IPS DF 4.7 (cell line): ENCODE measurements around the gene TIGAR.

ENCODE experiments used
- DNase-seq: peaks from one replicate; pipeline ENCODE4 v3.0.0-alpha.2; 2013; ENCODE audit warnings: low spot score; ENCODE audit errors: extremely low read depth

The TIGAR gene, protein sequence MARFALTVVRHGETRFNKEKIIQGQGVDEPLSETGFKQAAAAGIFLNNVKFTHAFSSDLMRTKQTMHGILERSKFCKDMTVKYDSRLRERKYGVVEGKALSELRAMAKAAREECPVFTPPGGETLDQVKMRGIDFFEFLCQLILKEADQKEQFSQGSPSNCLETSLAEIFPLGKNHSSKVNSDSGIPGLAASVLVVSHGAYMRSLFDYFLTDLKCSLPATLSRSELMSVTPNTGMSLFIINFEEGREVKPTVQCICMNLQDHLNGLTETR

DNA sequence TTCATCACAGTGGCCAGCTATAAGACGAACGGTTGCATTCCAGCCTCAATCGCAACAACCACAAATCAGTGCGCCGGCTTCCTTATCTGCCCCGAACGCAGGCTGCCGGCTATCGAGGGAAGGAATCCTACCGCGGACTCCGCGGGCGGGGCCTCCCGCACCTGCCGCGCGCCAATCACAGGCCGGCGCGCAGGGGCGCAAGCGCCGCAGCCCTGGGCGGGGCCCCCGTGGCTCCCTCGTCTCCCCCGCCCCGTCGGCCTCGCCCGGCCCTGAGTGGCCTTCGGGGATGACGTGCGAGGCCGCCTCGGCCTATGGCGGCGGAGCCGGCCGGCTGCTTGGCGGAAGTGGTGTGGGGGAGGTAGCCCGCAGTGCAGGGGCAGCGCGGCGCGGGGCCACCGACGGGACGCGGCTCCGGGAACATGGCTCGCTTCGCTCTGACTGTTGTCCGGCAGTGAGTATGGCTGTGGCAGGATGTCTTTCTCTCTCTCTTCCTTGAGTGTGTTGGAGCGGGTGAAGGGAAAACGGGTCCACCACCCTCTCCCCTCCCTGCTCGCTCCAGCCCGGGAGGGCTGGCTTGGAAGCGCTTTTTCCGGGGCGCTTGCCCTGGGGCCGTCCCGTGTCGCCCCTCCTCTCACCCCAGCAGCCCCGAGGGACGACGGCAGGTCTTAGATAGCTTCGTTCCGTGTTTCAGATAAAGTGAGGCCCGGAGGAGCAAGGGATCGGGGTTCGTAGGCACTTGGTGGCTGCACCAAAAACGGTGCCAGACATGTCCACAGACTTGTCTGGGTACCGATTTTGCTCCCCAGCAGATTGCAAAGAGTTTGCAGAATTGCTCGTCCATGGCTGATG, at the start of gene TIGAR:
Gene TIGAR (plus strand): TSS at position 361 of the 849 bp plus-strand sequence. CDS start 59 bp downstream, at position 420.
- peak; percentile 69 for DNase-seq

DNA sequence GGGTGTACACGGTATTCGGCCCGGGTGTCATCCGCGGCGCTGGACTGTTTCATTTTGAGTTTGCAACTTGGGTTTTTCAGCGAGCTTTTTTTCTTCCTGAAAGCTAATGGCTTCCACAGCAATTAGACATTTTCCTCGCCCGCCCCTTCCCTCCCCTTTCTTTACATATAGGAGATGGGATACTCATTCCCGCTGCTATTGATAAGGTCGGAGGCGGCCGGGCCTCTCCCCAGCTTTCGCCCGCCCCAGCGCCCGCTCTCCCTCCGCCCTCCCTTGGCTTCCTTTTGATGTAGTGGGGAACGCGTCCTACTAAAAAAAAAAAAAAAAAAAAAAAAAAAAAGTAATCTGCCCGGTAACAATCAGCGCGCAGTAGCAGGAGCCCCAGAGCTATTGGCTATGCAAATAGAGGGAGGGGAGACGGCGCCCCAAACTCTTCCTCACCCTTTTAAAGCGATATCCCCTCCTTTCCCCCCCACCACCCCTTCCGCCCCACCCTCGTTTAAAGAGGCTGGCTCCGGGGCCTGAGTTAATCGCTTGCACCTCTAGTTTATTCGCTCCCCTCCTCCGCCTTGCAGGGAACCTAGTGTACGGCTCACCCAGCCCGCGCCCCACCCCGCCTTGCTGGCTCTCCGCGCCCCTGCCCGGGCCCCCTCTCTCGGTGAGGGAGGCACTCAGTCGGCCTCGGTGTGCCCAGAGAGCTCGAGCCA, 49.1 kb upstream of the TIGAR start:
- no peak for DNase-seq

DNA sequence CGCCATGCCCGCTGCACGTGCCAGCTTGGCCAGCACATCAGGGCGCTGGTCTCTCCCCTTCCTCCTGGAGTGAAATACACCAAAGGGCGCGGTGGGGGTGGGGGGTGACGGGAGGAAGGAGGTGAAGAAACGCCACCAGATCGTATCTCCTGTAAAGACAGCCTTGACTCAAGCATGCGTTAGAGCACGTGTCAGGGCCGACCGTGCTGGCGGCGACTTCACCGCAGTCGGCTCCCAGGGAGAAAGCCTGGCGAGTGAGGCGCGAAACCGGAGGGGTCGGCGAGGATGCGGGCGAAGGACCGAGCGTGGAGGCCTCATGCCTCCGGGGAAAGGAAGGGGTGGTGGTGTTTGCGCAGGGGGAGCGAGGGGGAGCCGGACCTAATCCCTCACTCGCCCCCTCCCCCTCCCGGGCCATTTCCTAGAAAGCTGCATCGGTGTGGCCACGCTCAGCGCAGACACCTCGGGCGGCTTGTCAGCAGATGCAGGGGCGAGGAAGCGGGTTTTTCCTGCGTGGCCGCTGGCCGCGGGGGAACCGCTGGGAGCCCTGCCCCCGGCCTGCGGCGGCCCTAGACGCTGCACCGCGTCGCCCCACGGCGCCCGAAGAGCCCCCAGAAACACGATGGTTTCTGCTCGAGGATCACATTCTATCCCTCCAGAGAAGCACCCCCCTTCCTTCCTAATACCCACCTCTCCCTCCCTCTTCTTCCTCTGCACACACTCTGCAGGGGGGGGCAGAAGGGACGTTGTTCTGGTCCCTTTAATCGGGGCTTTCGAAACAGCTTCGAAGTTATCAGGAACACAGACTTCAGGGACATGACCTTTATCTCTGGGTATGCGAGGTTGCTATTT, 48.4 kb upstream of the TIGAR start:
- no peak for DNase-seq

DNA sequence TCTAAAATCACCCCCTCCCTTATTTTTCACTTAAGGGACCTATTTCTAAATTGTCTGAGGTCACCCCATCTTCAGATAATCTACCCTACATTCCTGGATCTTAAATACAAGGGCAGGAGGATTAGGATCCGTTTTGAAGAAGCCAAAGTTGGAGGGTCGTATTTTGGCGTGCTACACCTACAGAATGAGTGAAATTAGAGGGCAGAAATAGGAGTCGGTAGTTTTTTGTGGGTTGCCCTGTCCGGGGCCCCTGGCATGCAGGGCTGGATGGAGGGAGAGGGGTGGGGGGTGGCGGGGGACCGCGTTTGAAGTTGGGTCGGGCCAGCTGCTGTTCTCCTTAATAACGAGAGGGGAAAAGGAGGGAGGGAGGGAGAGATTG, 47.8 kb upstream of the TIGAR start:
- no peak for DNase-seq

DNA sequence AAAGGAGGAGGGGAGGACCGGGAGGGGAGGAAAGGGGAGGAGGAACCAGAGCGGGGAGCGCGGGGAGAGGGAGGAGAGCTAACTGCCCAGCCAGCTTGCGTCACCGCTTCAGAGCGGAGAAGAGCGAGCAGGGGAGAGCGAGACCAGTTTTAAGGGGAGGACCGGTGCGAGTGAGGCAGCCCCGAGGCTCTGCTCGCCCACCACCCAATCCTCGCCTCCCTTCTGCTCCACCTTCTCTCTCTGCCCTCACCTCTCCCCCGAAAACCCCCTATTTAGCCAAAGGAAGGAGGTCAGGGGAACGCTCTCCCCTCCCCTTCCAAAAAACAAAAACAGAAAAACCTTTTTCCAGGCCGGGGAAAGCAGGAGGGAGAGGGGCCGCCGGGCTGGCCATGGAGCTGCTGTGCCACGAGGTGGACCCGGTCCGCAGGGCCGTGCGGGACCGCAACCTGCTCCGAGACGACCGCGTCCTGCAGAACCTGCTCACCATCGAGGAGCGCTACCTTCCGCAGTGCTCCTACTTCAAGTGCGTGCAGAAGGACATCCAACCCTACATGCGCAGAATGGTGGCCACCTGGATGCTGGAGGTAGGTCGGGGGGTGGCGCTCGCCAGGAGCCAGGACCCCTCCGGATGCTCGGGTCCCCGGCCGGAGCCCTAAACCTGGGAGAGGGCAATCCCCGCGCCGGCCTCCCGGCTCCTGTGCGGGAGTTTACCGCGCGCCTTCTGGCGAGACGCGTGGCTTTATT, 47.2 kb upstream of the TIGAR start, which contains the start of gene CCND2:
Gene CCND2 (plus strand): TSS at position 111 of the 744 bp plus-strand sequence. CDS start 279 bp downstream, at position 390.
- peak; percentile 87 for DNase-seq

DNA sequence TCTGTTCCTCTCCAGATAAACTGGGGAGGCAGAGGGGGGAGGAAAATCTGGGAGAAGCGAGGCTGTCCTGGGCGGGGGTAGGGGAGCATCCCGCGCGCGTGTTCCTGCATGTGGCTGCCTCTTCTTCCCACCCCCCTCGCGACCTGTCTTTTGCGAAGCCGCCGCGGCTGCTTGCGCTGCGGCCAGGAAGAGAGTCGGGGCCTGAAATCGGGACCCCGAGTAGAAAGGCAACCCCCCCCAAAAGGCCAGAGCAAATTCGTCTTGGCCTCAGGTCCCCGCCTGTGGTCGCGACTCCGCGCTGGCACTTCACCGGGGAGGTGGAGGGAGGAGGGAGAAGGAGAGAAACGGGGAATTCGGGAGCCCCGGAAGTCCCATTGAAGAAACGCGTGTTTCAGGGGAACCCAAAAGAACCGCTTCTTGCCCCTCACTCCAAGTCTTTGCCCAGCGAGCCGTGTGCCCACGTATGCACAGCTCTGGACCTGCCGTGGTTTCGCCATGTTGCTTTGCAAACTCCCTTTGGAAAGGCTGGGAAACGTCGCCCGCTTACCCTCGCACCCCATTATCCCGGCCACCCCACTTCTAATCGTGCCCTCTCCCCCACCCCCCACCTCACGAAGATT, 46.5 kb upstream of the TIGAR start:
- DNase-seq = no peak

DNA sequence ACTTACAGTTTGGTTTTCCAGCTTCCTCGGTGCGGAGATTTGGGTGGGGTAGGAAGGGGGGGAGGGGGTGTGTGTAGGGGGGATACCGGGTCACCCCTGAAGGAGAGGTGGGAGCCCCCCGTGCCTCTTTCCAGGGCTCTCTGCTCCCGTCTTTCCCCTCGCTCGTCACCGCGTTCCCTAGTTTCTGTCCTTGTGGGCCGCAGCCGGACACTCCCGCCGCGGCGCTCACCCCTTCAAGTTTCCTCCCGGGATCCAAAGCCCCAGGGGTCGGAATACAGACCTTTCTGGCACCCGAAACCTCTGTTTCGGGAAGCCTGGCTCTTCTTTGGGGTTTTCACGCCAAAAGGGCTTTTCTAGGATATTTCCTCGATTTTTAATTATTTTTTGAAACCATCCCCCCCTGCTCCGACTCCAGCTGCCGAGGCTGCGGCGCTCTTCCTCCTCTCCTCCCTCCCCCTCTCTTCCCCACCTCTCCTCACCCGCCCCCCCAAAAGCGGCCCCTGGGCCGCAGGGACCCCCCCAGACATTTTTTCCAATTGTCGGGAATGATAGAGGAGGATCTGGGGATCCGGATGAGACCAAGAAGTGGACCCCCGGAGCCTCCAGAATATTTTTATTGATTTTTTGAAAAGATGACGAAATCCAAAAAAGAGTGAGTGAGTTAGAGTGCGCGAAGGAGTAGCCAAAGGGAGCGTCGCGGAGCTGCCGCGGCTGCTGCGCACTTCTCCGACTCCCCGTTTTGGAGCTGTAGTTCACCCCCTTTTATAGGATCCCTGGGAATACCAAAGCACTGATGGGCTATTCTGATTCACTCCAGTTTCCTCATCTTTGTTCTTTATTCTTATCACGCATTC, 45.8 kb upstream of the TIGAR start:
- no peak for DNase-seq

DNA sequence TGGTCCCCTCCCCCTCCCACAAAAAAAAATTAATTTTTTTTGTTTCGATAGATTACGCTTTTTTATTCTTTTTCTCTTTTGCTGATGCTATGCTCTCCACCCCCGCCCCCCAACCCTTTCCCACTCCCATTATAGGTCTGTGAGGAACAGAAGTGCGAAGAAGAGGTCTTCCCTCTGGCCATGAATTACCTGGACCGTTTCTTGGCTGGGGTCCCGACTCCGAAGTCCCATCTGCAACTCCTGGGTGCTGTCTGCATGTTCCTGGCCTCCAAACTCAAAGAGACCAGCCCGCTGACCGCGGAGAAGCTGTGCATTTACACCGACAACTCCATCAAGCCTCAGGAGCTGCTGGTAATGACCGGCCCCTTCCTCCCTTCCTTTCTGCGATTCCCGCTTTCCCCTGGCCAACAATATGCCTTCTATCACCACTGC, 45.1 kb upstream of the TIGAR start:
- no peak for DNase-seq

DNA sequence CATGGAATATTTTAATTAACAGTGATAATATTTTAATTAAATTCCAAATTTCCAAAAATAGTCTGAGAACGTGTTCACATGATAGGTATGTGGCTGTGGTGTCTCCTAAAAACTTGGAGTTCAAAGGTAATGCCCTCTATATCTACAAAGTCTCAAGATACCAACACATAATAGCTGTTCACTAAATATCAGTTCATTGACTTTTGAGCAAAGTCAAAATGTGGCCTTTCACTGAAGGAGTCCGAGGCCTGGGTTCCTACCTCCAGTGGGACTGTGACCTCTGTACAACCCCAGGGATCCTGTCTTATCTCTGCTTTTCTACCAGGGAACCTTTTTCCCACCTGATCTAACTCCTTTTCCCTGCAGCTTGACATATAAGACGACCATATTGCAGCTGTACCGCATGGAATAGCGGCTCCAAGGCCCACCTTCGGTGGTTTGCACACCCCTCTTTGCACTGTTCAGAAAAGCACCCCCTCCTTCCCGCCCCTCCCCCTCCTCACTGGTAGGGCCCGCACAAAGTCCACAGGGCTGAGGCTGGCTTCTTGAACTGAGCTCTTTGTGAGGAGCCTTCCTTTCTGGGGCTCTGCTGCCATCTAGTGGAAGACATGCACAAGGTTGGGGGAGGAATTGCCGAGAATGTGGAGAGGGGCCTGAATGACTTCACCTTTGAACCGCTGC, 44.3 kb upstream of the TIGAR start:
- DNase-seq = peak; percentile 86

DNA sequence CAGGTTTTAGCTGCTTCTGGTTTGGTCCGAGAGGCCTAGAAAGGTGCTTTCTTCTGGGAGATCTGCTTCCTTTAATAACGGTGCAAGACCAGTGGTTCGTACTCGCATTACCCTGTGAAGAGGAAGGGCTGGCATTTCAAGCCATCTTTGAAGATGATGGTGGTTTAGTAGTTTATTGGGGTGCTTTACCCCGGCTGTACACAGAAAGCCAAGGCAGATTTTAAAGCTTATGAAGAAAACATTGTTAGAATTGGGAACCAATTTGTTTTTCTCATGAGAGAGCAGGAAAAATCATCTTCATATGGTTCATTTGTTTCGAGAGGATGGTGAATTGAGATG, 43.8 kb upstream of the TIGAR start:
- DNase-seq = no peak

DNA sequence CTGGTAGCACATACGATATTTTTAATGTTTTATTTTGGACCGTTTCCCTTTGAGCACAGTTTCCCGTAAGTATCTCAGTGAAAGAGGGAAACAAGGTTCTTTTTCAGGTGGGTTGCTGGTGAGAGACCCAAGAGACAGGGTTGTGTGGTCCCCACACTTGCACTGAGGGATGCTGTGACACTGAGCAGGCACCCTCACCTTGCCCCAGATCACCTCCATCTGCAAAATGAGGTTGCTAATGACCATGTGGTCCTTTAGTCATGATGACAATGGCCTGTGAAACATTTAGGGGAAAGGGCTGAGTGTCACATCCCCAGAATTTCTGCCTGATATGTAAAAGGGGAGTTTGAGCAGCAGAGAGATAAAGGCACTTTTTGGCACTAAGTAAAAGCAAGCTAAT, 43.2 kb upstream of the TIGAR start:
- DNase-seq = no peak

DNA sequence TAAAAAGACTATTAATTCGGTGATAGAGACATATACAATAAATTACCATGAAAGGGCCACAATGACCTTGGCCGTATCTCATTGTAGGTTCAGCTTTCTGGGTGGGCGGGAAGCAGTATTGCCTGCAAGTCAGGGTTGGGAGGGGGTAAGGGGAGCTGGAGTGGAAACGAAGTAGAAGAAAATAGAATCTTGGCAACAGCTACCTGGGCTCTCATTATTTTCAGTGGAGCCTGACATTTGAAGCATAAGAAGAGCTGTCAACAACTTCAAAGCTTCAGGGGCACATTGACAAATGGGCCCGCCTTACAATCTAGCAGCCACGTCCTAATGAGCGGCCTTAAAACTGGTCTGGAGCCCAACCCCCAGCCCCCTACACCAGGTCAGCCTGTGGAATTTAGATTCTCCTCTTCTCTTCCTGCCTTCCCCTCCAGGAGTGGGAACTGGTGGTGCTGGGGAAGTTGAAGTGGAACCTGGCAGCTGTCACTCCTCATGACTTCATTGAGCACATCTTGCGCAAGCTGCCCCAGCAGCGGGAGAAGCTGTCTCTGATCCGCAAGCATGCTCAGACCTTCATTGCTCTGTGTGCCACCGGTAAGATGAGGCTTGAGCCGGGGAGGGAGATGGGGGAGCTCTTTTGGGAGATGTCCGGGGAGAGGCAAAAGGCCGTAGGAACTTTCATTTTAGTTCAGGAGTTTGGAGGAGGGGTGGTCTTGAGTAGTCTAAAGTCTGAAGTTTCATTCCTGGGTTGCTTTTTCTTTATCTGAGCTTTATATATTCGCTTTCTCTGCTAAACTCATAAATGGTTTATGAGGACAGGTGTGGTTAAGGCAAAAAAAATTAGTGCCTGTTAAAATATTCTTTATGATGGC, 42.5 kb upstream of the TIGAR start:
- DNase-seq = no peak

DNA sequence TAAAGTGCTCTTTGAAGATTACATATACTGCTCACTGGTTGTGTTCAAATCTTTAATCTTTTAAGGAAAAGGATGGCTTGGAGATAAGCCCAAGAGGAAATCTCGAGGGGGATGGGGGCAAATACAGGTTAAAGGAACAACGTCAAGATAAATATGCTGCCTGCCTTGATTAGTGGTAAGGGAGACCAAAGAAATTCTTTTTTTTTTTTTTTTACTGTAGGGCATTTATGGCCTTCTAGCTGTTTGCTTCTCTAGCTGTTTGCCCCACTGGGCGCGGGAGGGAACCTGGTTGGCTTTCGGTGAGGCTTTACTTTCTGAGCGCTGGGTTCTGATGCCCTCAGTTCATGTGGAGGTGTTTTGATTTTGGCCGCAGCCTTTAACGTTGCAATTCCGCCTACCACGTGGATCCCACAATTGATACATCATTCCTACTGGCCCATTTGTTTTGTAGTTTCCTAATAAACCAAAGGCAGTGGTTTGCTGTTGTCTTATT, 41.8 kb upstream of the TIGAR start:
- no peak for DNase-seq

DNA sequence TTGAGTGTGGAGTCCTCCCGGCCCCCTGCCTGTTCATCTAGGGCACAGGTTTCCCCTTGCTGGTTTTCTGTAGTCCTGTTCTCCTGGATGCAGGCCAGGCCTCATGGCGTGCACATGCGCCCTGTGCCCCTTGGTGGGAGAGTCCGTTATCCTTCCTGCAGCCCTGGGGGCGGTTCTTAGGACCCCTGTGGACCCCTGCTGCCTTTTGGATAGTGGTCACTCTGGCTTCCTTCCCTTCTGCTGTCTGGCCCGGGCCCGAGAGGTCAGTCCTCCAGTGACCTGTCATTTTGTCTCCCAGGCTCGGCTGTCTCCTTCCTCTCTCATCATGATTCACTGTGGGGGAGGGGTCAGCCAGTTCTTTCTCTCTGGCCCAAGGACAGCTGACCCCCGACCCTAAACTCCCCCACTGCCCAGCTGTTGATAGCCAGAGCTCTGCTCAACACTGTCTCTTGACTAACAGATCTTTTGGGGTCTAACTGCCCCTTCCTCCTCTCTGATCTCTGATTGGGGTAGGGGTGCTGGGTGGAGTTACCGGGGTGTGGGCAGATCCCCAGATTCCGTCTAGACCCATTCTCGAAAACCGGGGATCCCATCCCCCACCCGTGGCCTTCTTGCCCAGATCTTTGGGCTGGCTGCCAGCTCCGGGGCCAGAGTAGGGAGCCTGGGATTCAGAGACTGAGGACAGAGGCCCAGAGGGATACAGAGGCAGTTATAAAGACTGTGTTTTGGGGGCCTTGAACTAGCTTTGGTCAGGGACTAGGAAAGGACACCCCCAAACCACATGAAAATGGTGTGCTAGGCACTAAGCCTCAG, 40.5 kb upstream of the TIGAR start:
- DNase-seq = no peak

DNA sequence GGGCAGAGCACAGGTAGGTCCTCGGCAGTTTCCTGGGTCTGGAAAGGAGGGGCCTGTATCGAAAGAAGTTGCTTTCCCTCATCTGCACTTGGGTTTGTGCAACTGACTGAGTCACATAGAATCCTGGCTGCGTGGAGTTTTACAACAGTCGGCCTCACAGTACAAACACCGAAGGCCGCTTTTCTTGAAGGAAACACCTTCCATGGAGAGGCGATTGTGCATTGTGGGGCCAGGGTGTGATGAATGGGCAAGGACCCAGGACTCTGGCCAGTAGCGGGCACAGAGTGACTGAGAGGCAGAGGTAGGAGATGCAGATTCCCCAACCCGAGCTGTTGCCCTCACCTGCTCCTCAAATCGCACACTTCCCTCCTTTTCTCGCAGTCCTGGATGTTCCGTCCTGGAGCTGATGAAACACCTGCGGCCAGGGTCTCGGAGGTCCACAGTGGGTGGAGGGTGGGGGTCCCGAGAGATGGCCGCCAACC, 39.8 kb upstream of the TIGAR start:
- DNase-seq = no peak

DNA sequence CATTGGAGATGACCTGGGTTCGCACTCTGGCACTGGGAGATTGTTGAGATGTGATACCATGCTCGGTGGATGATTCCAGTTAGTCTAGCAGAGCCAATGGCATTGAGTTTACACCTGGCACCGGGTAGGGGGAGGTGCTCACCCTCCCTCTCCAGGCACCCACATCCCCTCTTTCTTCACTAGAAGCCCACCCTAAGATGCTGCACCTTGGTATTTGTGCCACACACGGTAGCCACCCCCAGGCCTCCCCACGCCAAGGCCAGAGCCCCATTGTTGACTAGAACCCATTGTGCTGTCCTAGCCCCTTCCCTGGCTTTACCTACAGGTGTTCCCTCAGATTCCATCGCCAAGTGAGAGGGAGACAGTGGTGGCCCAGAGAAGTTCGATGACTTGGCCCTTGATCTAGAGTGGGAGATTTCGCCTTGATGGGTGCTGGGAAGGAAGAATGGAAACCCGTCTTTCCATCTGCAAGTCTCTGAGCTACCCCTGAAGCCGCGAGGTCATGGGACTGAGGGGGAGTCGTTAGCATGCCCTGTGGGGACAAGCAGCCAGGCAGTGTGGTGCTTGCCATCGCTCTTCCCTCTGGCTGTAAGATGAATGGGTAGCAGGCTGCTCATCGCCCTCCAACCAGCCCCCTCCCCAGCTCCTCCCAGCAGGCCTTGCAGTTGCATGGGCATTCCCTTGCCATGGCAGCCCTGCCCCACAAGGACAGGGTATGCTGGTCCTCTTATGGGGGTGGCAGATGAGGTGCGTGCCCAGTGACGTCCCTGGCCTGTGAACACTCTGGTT, 38.7 kb upstream of the TIGAR start:
- no peak for DNase-seq
